ENCODE measurements around the gene SLIT1.
A peak's percentile ranks its signal among the peaks of the same experiment; 100 is the strongest.
"Not testable (repeated sequence)": the region's sequence is repeated elsewhere in the genome, so short reads cannot be mapped to it uniquely, and the experiment has no call there.

SLIT1 gene

GRCh38 chr10:97038688-97039087, 147.1 kb downstream of the SLIT1 start:
- no peak for DNase-seq

DNA sequence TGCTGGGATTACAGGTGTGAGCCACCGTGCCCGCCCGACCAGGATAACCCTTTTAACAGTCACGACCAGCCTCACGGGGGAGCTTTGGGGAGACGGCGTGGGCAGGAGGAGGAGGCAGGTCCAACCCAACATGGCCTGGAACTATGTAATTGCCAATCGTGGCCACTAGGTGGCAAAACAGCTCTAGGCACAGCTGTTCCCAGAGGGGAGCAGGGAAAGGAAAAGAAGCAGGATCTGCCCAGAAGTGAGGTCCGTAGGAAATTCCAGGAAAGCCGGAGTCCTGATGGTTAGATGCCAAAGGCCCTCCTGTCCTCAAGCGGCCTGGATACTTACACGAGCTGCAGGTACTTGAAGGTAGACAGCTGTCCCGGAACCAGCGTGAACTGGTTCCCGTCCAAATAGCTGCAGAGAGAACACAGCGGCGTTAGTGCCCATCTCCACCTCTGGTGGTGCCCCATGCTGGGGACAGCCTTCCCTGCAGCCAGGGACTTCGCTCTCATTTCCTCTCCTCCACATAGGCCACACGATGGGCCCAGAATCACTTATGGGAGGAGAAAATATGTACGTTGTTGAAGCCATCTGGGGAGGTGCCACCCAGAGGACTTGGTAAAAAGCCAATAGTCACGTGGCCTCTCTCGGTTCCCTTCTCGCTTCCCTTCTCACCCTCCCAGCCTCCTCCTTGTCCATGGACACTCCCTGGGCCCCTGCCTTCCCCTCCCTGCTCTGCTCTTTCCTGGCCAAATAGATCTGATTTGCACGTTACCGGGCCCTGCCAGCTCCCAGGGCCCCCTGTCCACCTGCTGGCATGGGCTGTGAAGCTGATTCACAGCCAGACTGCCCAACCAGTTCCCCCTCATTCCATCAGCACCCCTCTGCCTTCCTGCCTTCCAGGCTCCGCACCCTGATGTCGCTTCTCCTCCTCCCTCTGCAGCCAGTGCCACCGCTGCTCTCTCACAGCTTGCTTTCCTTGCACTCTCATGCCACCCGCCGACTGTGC, 148.1 kb downstream of the SLIT1 start:
- peak; percentile 83 for DNase-seq

DNA sequence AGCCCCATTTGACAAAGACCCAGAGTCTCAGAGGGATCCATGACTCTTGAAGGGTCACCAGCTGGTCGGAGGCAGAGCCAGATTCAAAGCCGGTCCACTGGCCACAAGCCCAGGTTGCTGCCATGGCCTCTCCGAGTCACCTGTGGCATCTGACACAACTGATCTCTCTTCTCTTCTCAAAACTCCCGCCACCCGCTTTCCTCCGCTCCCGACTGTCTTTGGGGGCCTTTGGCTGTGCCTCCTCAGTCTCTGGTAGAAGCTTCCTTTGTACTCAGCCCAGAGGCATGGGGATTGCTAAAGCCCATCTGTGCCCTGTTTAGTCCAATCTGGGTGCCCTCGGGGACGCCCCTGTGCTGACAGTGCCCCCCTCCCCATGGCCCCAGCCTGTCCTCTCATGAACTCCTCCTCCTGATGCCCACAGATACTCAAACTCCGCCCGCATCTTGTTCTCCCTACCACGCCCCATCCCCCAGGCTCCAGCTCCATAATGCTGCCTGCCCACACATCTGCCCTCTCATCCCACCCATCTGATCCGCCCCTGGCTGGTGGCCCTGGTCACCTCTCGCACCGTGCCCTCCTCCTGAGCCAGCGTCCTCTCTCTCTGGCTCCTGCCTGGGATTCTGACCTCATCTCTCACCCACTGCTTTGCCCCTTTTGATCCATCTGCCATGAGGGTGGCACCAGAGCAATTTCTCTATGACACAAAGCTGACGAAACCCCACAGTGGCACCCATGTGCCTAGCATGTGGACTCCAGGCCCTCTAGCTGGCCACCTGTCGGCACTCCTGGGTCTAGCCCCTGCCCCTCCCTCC, 150.6 kb downstream of the SLIT1 start:
- no peak for DNase-seq

DNA sequence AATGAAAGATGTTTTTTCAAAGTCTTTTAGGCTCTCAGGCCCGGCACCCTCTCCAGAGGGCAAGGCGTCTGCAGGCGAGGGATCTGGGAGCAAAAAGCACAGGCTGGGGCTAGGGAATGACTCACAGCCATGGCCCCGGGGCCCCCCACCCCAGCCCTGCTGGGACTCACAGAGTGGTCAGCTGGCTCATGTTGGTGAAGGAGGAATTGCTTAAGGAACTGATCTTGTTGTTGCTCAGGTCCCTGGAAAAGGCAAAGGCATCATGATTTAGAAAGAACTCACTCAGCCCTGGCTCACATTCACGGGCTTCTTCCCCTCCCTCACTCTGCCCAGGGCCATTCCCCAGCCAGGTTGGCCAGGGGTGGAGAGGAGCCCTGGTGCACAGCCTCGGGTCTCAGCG, 151.5 kb downstream of the SLIT1 start:
- DNase-seq: no peak

GRCh38 chr10:97033841-97034240, 151.9 kb downstream of the SLIT1 start:
- not testable (repeated sequence) for DNase-seq

DNA sequence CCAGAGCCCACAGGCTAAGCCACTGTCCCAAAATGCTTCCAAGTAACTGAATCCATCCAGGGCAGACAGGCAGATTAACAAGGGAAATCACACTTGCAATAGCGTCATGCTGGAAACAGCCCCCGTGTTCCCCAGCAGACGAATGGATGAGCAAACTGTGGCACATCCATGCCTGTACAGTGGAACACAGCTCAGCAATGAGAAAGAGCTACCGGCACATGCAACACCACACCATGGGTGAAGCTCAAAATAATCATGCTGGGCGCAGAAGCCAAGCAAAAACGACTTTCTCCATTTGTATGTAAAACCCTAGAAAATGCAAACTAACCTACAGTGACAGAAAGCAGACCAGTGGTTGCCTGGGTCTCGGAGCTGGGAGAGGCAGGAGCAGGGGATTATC, 153.1 kb downstream of the SLIT1 start:
- no peak for DNase-seq

DNA sequence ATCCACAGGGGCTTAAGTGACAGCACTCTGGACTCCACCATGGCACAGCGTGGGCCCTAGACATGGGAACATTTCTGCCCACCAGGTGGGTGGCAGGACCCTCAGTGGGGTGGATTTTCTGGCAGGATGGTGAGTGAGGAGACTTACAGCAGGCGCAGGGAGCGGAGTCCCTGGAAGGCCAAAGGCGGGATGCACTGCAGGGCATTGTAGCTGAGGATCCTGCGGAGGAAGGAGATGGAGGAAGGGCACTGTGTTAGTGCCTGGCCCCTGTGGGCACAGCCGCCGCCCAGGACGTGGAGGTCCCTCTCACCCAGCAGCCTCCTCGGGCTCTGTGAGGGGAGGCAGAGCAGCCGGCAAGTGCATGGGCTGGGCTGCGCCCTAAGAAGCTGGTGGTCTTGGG, 154.3 kb downstream of the SLIT1 start:
- DNase-seq: no peak

GRCh38 chr10:97030894-97031293, 154.9 kb downstream of the SLIT1 start:
- no peak for DNase-seq

GRCh38 chr10:97029271-97029670, 156.5 kb downstream of the SLIT1 start:
- no peak for DNase-seq

GRCh38 chr10:97028832-97029178, 157.0 kb downstream of the SLIT1 start:
- no peak for DNase-seq

GRCh38 chr10:97028126-97028831, 157.5 kb downstream of the SLIT1 start:
- no peak for DNase-seq

- DNase-seq: peak; percentile 59
Observed at GRCh38 chr10:97025613-97026242, 160.0 kb downstream of the SLIT1 start.

GRCh38 chr10:97024168-97025073, 161.3 kb downstream of the SLIT1 start:
- no peak for DNase-seq

DNA sequence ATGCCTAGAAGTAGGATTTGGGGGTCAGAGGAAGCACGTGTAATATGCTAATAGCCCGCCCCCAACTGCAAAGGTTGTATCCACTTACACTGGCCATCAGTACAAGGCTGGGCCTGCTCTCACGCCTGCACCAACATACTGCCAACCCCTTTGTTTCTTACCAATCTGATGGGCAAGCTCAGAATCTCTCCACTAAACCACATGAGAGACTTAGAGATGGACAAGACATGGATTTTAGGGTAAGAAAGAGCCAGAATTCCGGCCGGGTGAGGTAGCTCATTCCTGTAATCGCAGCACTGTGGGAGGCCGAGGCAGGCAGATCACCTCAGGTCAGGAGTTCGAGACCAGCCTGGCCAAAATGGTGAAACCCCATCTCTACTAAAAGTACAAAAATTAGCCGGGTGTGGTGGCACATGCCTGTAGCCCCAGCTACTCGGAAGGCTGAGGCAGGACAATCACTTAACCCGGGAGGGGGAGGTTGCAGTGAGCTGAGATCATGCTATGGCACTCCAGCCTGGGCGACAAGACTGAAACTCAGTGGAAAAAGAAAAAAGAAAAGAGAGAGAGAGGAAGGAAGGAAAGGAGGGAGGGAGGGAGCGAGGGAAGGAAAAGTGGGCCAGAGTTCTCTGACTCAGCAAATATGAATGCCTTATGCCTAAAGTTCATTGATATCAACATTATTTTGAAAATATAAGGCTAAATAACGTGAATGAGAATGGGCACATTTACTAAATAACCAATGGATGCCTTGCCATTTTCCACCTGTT, 162.2 kb downstream of the SLIT1 start:
- no peak for DNase-seq

- no peak for DNase-seq
Observed at GRCh38 chr10:97022616-97023015, 163.1 kb downstream of the SLIT1 start.

GRCh38 chr10:97020452-97021400, 165.0 kb downstream of the SLIT1 start:
- peak; percentile 72 for DNase-seq

DNA sequence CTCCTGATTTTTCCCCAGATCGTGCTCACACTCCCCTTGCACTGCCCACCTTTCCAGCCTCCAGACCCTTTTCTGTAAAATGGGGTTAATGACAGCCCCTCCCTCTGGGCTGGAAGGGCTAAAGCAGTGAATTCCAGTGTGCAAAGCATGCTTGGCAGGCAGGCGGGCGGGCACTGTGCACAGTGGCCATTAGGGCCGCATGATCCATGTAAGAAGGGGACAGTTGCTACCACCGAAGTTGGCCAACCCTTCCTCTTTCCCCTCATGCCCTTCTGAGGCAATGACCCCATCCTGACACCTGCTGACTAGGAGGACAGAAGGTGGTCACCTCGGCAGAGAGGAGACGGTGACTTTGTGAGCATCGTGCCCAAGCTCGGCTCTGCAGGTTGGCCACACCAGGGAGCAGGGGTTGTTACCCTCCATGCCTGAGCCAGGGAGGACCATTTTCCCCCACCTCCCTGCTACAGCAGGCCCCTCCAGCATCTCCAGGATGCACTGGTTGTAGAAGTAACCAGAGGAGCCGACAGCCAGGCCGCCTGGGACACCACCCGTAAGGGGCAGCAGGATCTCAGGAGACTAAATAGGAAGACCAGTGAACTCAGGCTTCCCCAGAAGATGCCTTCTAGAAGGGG, 166.4 kb downstream of the SLIT1 start:
- no peak for DNase-seq

- no peak for DNase-seq
Observed at GRCh38 chr10:97018251-97019212, 167.2 kb downstream of the SLIT1 start.
